ENCODE results near the gene INPP5E.

INPP5E gene

GRCh38 chr9:136393531-136393930 lies 46.1 kb downstream of the INPP5E start:
- Histone ChIP-seq H3K27ac (ENCODE audit: low read depth, low read length, severe bottlenecking) (no peak overlapping the region), H3K4me3 (ENCODE audit: extremely low read depth, insufficient read depth, low read length, poor library complexity, severe bottlenecking) (no peak overlapping the region)
- WGBS, 2 experiments (ENCODE audit: insufficient coverage in 2 of 2): 92 to 95% methylated on average over 13 to 17 of the region's 17 CpGs

GRCh38 chr9:136392538-136393449 lies 46.9 kb downstream of the INPP5E start:
- Histone ChIP-seq H3K36me3 (ENCODE audit: control insufficient read depth, insufficient read depth, low read length) (peaks cover 97% of the 10 kb centered on the region), H3K9me3 (ENCODE audit: control insufficient read depth, low read length) (no peaks in the 10 kb centered on the region), H3K4me3 (ENCODE audit: extremely low read depth, insufficient read depth, low read length, poor library complexity, severe bottlenecking) (no peak overlapping the region), H3K4me1 (ENCODE audit: control insufficient read depth, insufficient read depth, low read length, poor library complexity, severe bottlenecking) (no peaks in the 10 kb centered on the region), H3K27ac (ENCODE audit: low read depth, low read length, severe bottlenecking) (no peak overlapping the region)
- WGBS, 2 experiments (ENCODE audit: insufficient coverage in 2 of 2): 93 to 94% methylated on average over 16 to 20 of the region's 21 CpGs

More at GRCh38 chr9:136393531-136393930, 46.1 kb downstream of the INPP5E start:
- H3K4me1 ChIP-seq (ENCODE audit: control insufficient read depth, insufficient read depth, low read length, poor library complexity, severe bottlenecking): peaks cover 4% of the 10 kb centered on the region
- H3K9me3 ChIP-seq (ENCODE audit: control insufficient read depth, low read length): no peaks in the 10 kb centered on the region
- H3K36me3 ChIP-seq (ENCODE audit: control insufficient read depth, insufficient read depth, low read length): peaks cover 97% of the 10 kb centered on the region

- Histone ChIP-seq H3K4me1 (ENCODE audit: control insufficient read depth, insufficient read depth, low read length, poor library complexity, severe bottlenecking) (no peaks in the 10 kb centered on the region), H3K27ac (ENCODE audit: low read depth, low read length, severe bottlenecking) (no peak overlapping the region), H3K36me3 (ENCODE audit: control insufficient read depth, insufficient read depth, low read length) (peaks cover 99% of the 10 kb centered on the region), H3K9me3 (ENCODE audit: control insufficient read depth, low read length) (no peaks in the 10 kb centered on the region), H3K4me3 (ENCODE audit: extremely low read depth, insufficient read depth, low read length, poor library complexity, severe bottlenecking) (no peak overlapping the region)
- WGBS, 2 experiments (ENCODE audit: insufficient coverage in 2 of 2): 95 to 96% methylated on average over 24 to 27 of the region's 28 CpGs
Measured at GRCh38 chr9:136391737-136392537, 47.7 kb downstream of the INPP5E start.

- 96 to 97% methylated on average over 11 to 12 of the region's 14 CpGs for WGBS, 2 experiments (ENCODE audit: insufficient coverage in 2 of 2)
- Histone ChIP-seq H3K4me3 (ENCODE audit: extremely low read depth, insufficient read depth, low read length, poor library complexity, severe bottlenecking) (no peak overlapping the region), H3K9me3 (ENCODE audit: control insufficient read depth, low read length) (no peaks in the 10 kb centered on the region), H3K36me3 (ENCODE audit: control insufficient read depth, insufficient read depth, low read length) (peaks cover 98% of the 10 kb centered on the region), H3K27ac (ENCODE audit: low read depth, low read length, severe bottlenecking) (no peak overlapping the region), H3K4me1 (ENCODE audit: control insufficient read depth, insufficient read depth, low read length, poor library complexity, severe bottlenecking) (no peaks in the 10 kb centered on the region)
Measured at GRCh38 chr9:136389396-136389795, 50.2 kb downstream of the INPP5E start.

DNA sequence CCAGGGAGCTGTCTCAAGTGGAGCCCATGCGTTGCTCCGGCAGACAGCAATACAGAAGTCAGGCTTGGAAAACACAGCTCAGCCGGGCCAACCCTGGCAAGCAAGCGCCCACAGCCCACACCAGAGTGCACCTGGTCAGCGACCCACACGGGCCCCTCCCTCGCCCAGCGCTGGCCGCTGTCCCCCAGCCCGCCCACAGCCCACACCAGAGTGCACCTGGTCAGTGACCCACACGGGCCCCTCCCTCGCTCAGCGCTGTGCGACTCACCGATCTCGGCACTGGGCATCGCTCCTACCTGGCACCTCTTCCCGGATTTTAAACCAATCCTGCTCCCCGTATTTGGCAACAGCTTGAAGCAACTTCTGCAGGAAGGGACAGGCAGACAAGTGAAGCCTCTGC lies 52.4 kb downstream of the INPP5E start:
- WGBS, 2 experiments (ENCODE audit: insufficient coverage in 2 of 2): 94 to 98% methylated on average over 17 to 19 of the region's 19 CpGs
- no peaks in the 10 kb centered on the region for H3K9me3 ChIP-seq (ENCODE audit: control insufficient read depth, low read length)
- H3K4me1 ChIP-seq (ENCODE audit: control insufficient read depth, insufficient read depth, low read length, poor library complexity, severe bottlenecking): no peaks in the 10 kb centered on the region
- H3K36me3 ChIP-seq (ENCODE audit: control insufficient read depth, insufficient read depth, low read length): peaks cover 98% of the 10 kb centered on the region
- H3K4me3 ChIP-seq (ENCODE audit: extremely low read depth, insufficient read depth, low read length, poor library complexity, severe bottlenecking): no peak overlapping the region
- H3K27ac ChIP-seq (ENCODE audit: low read depth, low read length, severe bottlenecking): no peak overlapping the region

- Histone ChIP-seq H3K4me3 (ENCODE audit: extremely low read depth, insufficient read depth, low read length, poor library complexity, severe bottlenecking) (no peak overlapping the region), H3K36me3 (ENCODE audit: control insufficient read depth, insufficient read depth, low read length) (peaks cover 92% of the 10 kb centered on the region), H3K9me3 (ENCODE audit: control insufficient read depth, low read length) (no peaks in the 10 kb centered on the region), H3K4me1 (ENCODE audit: control insufficient read depth, insufficient read depth, low read length, poor library complexity, severe bottlenecking) (no peaks in the 10 kb centered on the region), H3K27ac (ENCODE audit: low read depth, low read length, severe bottlenecking) (no peak overlapping the region)
- WGBS, 2 experiments (ENCODE audit: insufficient coverage in 2 of 2): 96 to 99% methylated on average over 8 to 9 of the region's 13 CpGs
Measured at GRCh38 chr9:136386018-136386417, 53.6 kb downstream of the INPP5E start.

DNA sequence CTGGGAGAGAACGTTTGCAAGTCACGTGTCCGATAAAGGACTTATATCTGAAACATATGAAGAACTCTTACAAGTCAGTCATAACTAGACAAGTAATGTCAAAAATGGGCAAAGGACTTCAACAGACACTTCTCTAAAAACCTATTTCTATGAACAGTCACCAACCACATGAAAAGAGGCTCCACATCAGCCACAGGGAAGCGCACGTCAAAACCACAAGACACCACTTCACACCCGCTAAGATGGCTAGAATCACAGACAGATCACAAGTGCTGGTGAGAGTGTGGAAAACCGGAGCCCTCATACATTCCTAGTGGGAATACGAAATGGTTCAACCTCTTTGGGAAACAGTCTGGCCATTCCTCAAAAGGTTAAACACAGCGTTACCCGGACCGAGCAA lies 54.6 kb downstream of the INPP5E start:
- Histone ChIP-seq H3K36me3 (ENCODE audit: control insufficient read depth, insufficient read depth, low read length) (peaks cover 91% of the 10 kb centered on the region), H3K4me3 (ENCODE audit: extremely low read depth, insufficient read depth, low read length, poor library complexity, severe bottlenecking) (no peak overlapping the region), H3K9me3 (ENCODE audit: control insufficient read depth, low read length) (no peaks in the 10 kb centered on the region), H3K27ac (ENCODE audit: low read depth, low read length, severe bottlenecking) (no peak overlapping the region), H3K4me1 (ENCODE audit: control insufficient read depth, insufficient read depth, low read length, poor library complexity, severe bottlenecking) (no peaks in the 10 kb centered on the region)
- 87 to 93% methylated on average over 9 to 11 of the region's 11 CpGs for WGBS, 2 experiments (ENCODE audit: insufficient coverage in 2 of 2)

- 94 to 99% methylated on average over 20 of the region's 20 CpGs for WGBS, 2 experiments (ENCODE audit: insufficient coverage in 2 of 2)
- no peak overlapping the region for H3K4me3 ChIP-seq (ENCODE audit: extremely low read depth, insufficient read depth, low read length, poor library complexity, severe bottlenecking)
- H3K27ac ChIP-seq (ENCODE audit: low read depth, low read length, severe bottlenecking): no peak overlapping the region
- no peaks in the 10 kb centered on the region for H3K4me1 ChIP-seq (ENCODE audit: control insufficient read depth, insufficient read depth, low read length, poor library complexity, severe bottlenecking)
- H3K9me3 ChIP-seq (ENCODE audit: control insufficient read depth, low read length): no peaks in the 10 kb centered on the region
- H3K36me3 ChIP-seq (ENCODE audit: control insufficient read depth, insufficient read depth, low read length): peaks cover 89% of the 10 kb centered on the region
Measured at GRCh38 chr9:136383436-136383835, 56.2 kb downstream of the INPP5E start.

GRCh38 chr9:136381966-136382513 lies 57.6 kb downstream of the INPP5E start:
- Histone ChIP-seq H3K9me3 (ENCODE audit: control insufficient read depth, low read length) (no peaks in the 10 kb centered on the region), H3K4me1 (ENCODE audit: control insufficient read depth, insufficient read depth, low read length, poor library complexity, severe bottlenecking) (no peaks in the 10 kb centered on the region), H3K27ac (ENCODE audit: low read depth, low read length, severe bottlenecking) (no peak overlapping the region), H3K4me3 (ENCODE audit: extremely low read depth, insufficient read depth, low read length, poor library complexity, severe bottlenecking) (no peak overlapping the region), H3K36me3 (ENCODE audit: control insufficient read depth, insufficient read depth, low read length) (peaks cover 84% of the 10 kb centered on the region)
- WGBS, 2 experiments (ENCODE audit: insufficient coverage in 2 of 2): 91 to 92% methylated on average over 22 to 25 of the region's 25 CpGs

DNA sequence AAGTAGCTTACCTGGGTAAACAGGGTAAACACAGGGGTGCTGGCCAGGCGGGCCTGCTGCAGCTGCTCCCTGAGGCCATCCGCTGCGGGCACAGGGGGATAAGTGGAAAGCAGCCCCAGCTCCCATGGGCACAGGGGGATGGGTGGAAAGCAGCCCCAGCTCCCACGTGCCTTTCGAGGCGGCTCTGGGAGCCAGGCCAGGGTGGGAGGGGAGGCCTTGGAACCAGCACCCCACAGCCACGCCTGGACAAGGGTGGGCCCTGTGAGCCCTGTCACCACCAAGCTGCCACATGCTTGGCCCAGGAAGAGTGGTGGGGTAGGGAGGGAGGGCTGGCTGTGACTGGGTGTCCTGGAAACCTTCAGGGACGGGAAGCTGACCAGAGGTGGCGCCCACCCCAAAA lies 58.3 kb downstream of the INPP5E start:
- Histone ChIP-seq H3K27ac (ENCODE audit: low read depth, low read length, severe bottlenecking) (no peak overlapping the region), H3K4me1 (ENCODE audit: control insufficient read depth, insufficient read depth, low read length, poor library complexity, severe bottlenecking) (no peaks in the 10 kb centered on the region), H3K36me3 (ENCODE audit: control insufficient read depth, insufficient read depth, low read length) (peaks cover 82% of the 10 kb centered on the region), H3K4me3 (ENCODE audit: extremely low read depth, insufficient read depth, low read length, poor library complexity, severe bottlenecking) (no peak overlapping the region), H3K9me3 (ENCODE audit: control insufficient read depth, low read length) (no peaks in the 10 kb centered on the region)
- 93 to 97% methylated on average over 8 to 9 of the region's 9 CpGs for WGBS, 2 experiments (ENCODE audit: insufficient coverage in 2 of 2)

Measured in mesodermal cell (in vitro differentiated cells).